HL-60/S4 treated with phorbol 12-myristate 13-acetate at 8.2 ng/mL for 4 days and 3 days (cell line): ENCODE data around the gene NUP155.
"Not testable (repeated sequence)": the region's sequence is repeated elsewhere in the genome, so short reads cannot be mapped to it uniquely, and the experiment has no call there.

ENCODE experiments used
- in situ Hi-C: fragments of 300-500 bp; cut with MboI; formaldehyde crosslinking; loops from 2 replicates; pipeline ENCODE4 v1.15.0; 2022; ENCODE audit warnings: low sequenced_read_pairs

Gene NUP155

DNA sequence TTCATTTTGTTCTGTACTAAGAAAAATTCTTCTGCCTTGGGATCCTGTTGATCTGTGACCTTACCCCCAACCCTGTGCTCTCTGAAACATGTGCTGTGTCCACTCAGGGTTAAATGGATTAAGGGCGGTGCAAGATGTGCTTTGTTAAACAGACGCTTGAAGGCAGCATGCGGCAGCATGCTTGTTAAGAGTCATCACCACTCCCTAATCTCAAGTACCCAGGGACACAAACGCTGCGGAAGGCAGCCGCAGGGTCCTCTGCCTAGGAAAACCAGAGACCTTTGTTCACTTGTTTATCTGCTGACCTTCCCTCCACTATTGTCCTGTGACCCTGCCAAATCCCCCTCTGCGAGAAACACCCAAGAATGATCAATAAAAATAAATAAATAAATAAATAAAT, 74.6 kb downstream of the NUP155 start:
- in situ Hi-C loops, result not testable (repeated sequence)

- in situ Hi-C loops, result no loop called here
Observed at GRCh38 chr5:37283214-37283820, 87.6 kb downstream of the NUP155 start.

- in situ Hi-C loops, result no loop called here
Observed at GRCh38 chr5:37275511-37275910, 95.4 kb downstream of the NUP155 start.

- in situ Hi-C loops, result no loop called here
Observed at GRCh38 chr5:37272511-37272910, 98.4 kb downstream of the NUP155 start.

- in situ Hi-C loops, result not testable (repeated sequence)
Observed at GRCh38 chr5:37268100-37268499, 102.8 kb downstream of the NUP155 start.

- in situ Hi-C loops, result no loop called here
Observed at GRCh38 chr5:37255774-37256358, 115.0 kb downstream of the NUP155 start.

- in situ Hi-C loops, result no loop called here
Observed at GRCh38 chr5:37254581-37254980, 116.3 kb downstream of the NUP155 start.

GRCh38 chr5:37251665-37252064, 119.2 kb downstream of the NUP155 start:
- in situ Hi-C loops, result no loop called here

DNA sequence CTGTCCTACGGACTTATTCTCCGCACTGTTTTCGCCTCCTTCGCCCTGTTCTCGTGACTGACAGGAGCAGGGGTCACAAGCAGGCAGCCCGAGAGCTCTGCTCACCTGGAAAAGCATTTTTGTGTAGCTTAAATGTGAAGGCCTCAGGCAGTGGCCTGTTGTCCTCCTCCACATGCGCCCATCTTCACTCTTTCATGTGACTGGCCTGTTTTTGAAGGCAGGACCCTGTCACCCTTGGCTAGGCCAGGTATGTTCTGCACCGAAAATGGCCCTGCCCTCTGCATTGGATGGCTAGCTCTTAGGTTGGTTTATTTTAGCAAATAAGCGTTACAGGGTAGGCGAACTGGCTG, 121.1 kb downstream of the NUP155 start:
- in situ Hi-C loops, result no loop called here

DNA sequence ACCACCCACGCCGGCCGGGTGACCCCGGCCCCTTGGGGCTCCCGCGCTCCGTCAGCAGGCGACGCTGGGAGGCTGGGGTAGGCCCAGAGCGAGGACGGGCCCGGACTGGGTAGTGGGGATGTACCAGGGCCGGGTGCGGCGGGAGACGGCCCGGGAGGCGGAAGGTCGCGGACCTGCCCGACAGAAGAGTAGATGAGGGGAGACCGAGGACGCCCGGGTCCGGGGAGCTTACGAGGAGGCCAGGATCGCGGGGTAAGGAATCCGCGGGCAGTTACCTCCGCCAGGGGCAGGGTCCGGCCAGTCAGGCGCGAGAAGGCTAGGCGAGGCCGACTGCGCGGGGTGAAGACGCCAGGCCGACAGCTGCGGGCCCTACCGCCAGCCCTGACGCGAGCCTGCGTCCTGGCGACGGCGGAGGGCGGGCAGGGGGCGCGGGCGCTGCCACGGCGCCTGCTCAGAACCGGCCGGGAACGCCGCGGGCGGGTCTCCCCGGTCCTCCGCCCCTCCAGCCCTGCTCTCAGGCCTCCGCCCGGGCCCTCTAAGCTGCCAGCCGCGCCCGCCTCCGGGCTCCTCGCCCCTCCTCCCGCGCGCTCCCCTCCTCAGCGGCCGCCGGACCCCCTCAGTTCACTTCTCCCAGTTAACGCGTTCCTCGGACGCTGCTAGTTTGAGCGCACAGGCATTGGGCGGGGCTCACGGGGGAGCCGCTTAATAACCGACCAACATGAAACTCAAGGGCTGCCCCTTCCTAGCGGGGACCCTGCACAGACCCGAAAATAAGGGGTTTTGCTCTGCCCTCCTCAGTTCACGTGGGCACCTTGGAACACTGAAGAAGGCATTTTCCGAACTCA, 121.7 kb downstream of the NUP155 start, which contains the start of gene CPLANE1:
CPLANE1 (minus strand) TSS at position 407 of the 845 bp plus-strand sequence. CDS start 1,678 bp downstream, outside the sequence.
- in situ Hi-C loops, result no loop called here

GRCh38 chr5:37248421-37248969, 122.4 kb downstream of the NUP155 start:
- in situ Hi-C loops, result no loop called here

DNA sequence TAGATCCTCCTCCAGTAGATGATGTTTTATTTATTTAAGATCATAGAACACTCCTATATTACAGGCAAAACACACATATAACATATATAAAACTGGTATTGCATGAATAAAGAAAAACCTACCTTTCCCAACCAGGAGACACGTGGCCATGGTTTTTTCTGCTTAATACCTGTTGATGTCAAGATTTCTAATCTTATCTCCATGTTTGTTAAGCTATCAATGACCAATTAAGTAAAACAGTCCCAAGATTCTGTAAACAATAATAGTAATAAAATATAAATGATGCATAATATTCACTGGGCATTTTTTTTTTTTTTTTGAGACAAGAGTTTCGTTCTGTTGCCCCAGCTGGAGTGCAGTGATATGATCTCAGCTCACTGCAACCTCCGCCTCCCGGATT, 123.4 kb downstream of the NUP155 start:
- in situ Hi-C loops, result no loop called here

DNA sequence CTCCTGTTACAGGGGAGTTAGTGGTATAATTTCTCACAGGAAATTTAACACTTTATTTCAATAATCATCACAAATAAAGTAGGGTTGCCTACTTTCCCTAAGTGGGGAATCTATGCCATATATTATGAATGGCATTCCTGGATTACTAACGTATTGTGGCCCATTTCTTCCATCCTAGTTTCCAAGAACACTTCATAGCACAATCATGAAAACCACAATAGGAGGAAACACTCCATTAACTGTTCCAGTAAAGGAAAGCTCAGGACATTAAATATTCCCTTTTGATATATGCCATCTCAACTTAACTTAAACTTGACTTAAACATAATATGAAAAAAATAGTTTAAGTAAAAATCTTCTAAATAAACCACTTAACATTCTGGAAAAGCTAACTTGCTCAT, 123.9 kb downstream of the NUP155 start:
- in situ Hi-C loops, result no loop called here
